ENCODE results near the gene GRM8.
"Not testable (repeated sequence)": the region's sequence is repeated elsewhere in the genome, so short reads cannot be mapped to it uniquely, and the experiment has no call there.

GRM8 gene

GRCh38 chr7:126831241-126831640 lies 421.5 kb downstream of the GRM8 start:
- DNase-seq (ENCODE audit: extremely low read depth in 1 of 2, low read depth in 1 of 2) = not testable (repeated sequence)

GRCh38 chr7:126820925-126821324 lies 431.8 kb downstream of the GRM8 start:
- no peak for DNase-seq (ENCODE audit: extremely low read depth in 1 of 2, low read depth in 1 of 2)

GRCh38 chr7:126819197-126819484 lies 433.6 kb downstream of the GRM8 start:
- DNase-seq (ENCODE audit: extremely low read depth in 1 of 2, low read depth in 1 of 2) = no peak

- no peak for DNase-seq (ENCODE audit: extremely low read depth in 1 of 2, low read depth in 1 of 2)
Measured at GRCh38 chr7:126818393-126819196, 434.1 kb downstream of the GRM8 start.

- no peak for DNase-seq (ENCODE audit: extremely low read depth in 1 of 2, low read depth in 1 of 2)
Measured at GRCh38 chr7:126809188-126809587, 443.6 kb downstream of the GRM8 start.

- DNase-seq (ENCODE audit: extremely low read depth in 1 of 2, low read depth in 1 of 2) = no peak
Measured at GRCh38 chr7:126806614-126807013, 446.1 kb downstream of the GRM8 start.

GRCh38 chr7:126805351-126805750 lies 447.4 kb downstream of the GRM8 start:
- no peak for DNase-seq (ENCODE audit: extremely low read depth in 1 of 2, low read depth in 1 of 2)

GRCh38 chr7:126804604-126805003 lies 448.1 kb downstream of the GRM8 start:
- no peak for DNase-seq (ENCODE audit: extremely low read depth in 1 of 2, low read depth in 1 of 2)

- no peak for DNase-seq (ENCODE audit: extremely low read depth in 1 of 2, low read depth in 1 of 2)
Measured at GRCh38 chr7:126803990-126804389, 448.8 kb downstream of the GRM8 start.

- no peak for DNase-seq (ENCODE audit: extremely low read depth in 1 of 2, low read depth in 1 of 2)
Measured at GRCh38 chr7:126803060-126803665, 449.6 kb downstream of the GRM8 start.

GRCh38 chr7:126801733-126802132 lies 451.0 kb downstream of the GRM8 start:
- DNase-seq (ENCODE audit: extremely low read depth in 1 of 2, low read depth in 1 of 2) = no peak

- no peak for DNase-seq (ENCODE audit: extremely low read depth in 1 of 2, low read depth in 1 of 2)
Measured at GRCh38 chr7:126799541-126799940, 453.2 kb downstream of the GRM8 start.

- DNase-seq (ENCODE audit: extremely low read depth in 1 of 2, low read depth in 1 of 2) = no peak
Measured at GRCh38 chr7:126792521-126792920, 460.2 kb downstream of the GRM8 start.

- no peak for DNase-seq (ENCODE audit: extremely low read depth in 1 of 2, low read depth in 1 of 2)
Measured at GRCh38 chr7:126791306-126791705, 461.4 kb downstream of the GRM8 start.

GRCh38 chr7:126790763-126791162 lies 462.0 kb downstream of the GRM8 start:
- no peak for DNase-seq (ENCODE audit: extremely low read depth in 1 of 2, low read depth in 1 of 2)

GRCh38 chr7:126783613-126784012 lies 469.1 kb downstream of the GRM8 start:
- no peak for DNase-seq (ENCODE audit: extremely low read depth in 1 of 2, low read depth in 1 of 2)

- no peak for DNase-seq (ENCODE audit: extremely low read depth in 1 of 2, low read depth in 1 of 2)
Measured at GRCh38 chr7:126780993-126781392, 471.7 kb downstream of the GRM8 start.

- no peak for DNase-seq (ENCODE audit: extremely low read depth in 1 of 2, low read depth in 1 of 2)
Measured at GRCh38 chr7:126778101-126778500, 474.6 kb downstream of the GRM8 start.

GRCh38 chr7:126776498-126776897 lies 476.2 kb downstream of the GRM8 start:
- no peak for DNase-seq (ENCODE audit: extremely low read depth in 1 of 2, low read depth in 1 of 2)

GRCh38 chr7:126774077-126774476 lies 478.7 kb downstream of the GRM8 start:
- DNase-seq (ENCODE audit: extremely low read depth in 1 of 2, low read depth in 1 of 2) = no peak

- no peak for DNase-seq (ENCODE audit: extremely low read depth in 1 of 2, low read depth in 1 of 2)
Measured at GRCh38 chr7:126768836-126769235, 483.9 kb downstream of the GRM8 start.

- no peak for DNase-seq (ENCODE audit: extremely low read depth in 1 of 2, low read depth in 1 of 2)
Measured at GRCh38 chr7:126760914-126761577, 491.7 kb downstream of the GRM8 start.
